ENCODE results near the gene MAP4K4. TPM values are rescaled to one million over a fixed set of nuclear protein-coding genes. Genes with fewer than 3 reads are reported as not detected.

The MAP4K4 gene
- total RNA-seq: 10 to 100 TPM; 69.1 to 71.5 TPM

- peaks cover 0 to 2% of the 10 kb centered on the region in 2 donors for H3K27me3 Mint-ChIP-seq
- H3K4me1 Mint-ChIP-seq (ENCODE audit: low read depth in 2 of 2): peaks cover 5 to 13% of the 10 kb centered on the region in 2 donors
- H3K36me3 Mint-ChIP-seq: peaks cover 6% of the 10 kb centered on the region
- ATAC-seq (peak; percentile 80 to 87), DNase-seq (ENCODE audit: low spot score) (peak; percentile 85)
- H3K4me3 Mint-ChIP-seq: no peak within 1 kb of the TSS
- peak within 1 kb of the TSS; percentile 71 to 74 for H3K27ac Mint-ChIP-seq
- H3K9me3 Mint-ChIP-seq: no peaks in the 10 kb centered on the region
Measured at GRCh38 chr2:101697124-101698013, at the start of gene MAP4K4. Gene MAP4K4 (plus strand): TSS chr2:101697707. CDS start chr2:101698081, 374 bp downstream.

GRCh38 chr2:101653469-101653868, 44.0 kb upstream of the MAP4K4 start:
- Mint-ChIP-seq H3K4me3 (no peak overlapping the region), H3K4me1 (ENCODE audit: low read depth in 2 of 2) (peaks cover 12 to 14% of the 10 kb centered on the region in 2 donors), H3K36me3 (peaks cover 5% of the 10 kb centered on the region), H3K27ac (no peak overlapping the region), H3K27me3 (peaks cover 0 to 2% of the 10 kb centered on the region in 2 donors), H3K9me3 (no peaks in the 10 kb centered on the region)
- DNase-seq (ENCODE audit: low spot score) (no peak), ATAC-seq (no peak)

- no peak for DNase-seq (ENCODE audit: low spot score)
- Mint-ChIP-seq H3K4me1 (ENCODE audit: low read depth in 2 of 2) (peaks cover 7 to 10% of the 10 kb centered on the region in 2 donors), H3K27ac (peak overlapping the region in 1 of 2 donors; percentile 59), H3K9me3 (no peaks in the 10 kb centered on the region), H3K4me3 (no peak overlapping the region), H3K36me3 (peaks cover 5% of the 10 kb centered on the region), H3K27me3 (peaks cover 0 to 2% of the 10 kb centered on the region in 2 donors)
- no peak for ATAC-seq
Measured at GRCh38 chr2:101655702-101656422, 41.6 kb upstream of the MAP4K4 start.

- DNase-seq (ENCODE audit: low spot score): no peak
- H3K9me3 Mint-ChIP-seq: no peaks in the 10 kb centered on the region
- no peak overlapping the region for H3K27ac Mint-ChIP-seq
- H3K4me3 Mint-ChIP-seq: no peak overlapping the region
- peaks cover 0 to 3% of the 10 kb centered on the region in 2 donors for H3K4me1 Mint-ChIP-seq (ENCODE audit: low read depth in 2 of 2)
- no peaks in the 10 kb centered on the region for H3K36me3 Mint-ChIP-seq
- ATAC-seq: no peak
- peaks cover 0 to 2% of the 10 kb centered on the region in 2 donors for H3K27me3 Mint-ChIP-seq
Measured at GRCh38 chr2:101657787-101658186, 39.7 kb upstream of the MAP4K4 start.

- no peak overlapping the region for H3K27ac Mint-ChIP-seq
- DNase-seq (ENCODE audit: low spot score) (no peak), ATAC-seq (no peak)
- peaks cover 0 to 3% of the 10 kb centered on the region in 2 donors for H3K4me1 Mint-ChIP-seq (ENCODE audit: low read depth in 2 of 2)
- no peaks in the 10 kb centered on the region for H3K36me3 Mint-ChIP-seq
- H3K27me3 Mint-ChIP-seq: peaks cover 0 to 2% of the 10 kb centered on the region in 2 donors
- H3K9me3 Mint-ChIP-seq: no peaks in the 10 kb centered on the region
- no peak overlapping the region for H3K4me3 Mint-ChIP-seq
Measured at GRCh38 chr2:101658387-101658786, 39.1 kb upstream of the MAP4K4 start.

GRCh38 chr2:101665312-101665711, 32.2 kb upstream of the MAP4K4 start:
- Mint-ChIP-seq H3K4me3 (no peak overlapping the region), H3K9me3 (no peaks in the 10 kb centered on the region), H3K36me3 (peaks cover 3% of the 10 kb centered on the region), H3K4me1 (ENCODE audit: low read depth in 2 of 2) (peaks cover 0 to under 1% of the 10 kb centered on the region in 2 donors), H3K27ac (no peak overlapping the region), H3K27me3 (peaks cover 0 to 2% of the 10 kb centered on the region in 2 donors)
- no peak for ATAC-seq
- no peak for DNase-seq (ENCODE audit: low spot score)

- Mint-ChIP-seq H3K27ac (no peak overlapping the region), H3K4me1 (ENCODE audit: low read depth in 2 of 2) (peaks cover 0 to 3% of the 10 kb centered on the region in 2 donors), H3K27me3 (no peaks in the 10 kb centered on the region), H3K36me3 (peaks cover 10% of the 10 kb centered on the region), H3K4me3 (no peak overlapping the region), H3K9me3 (no peaks in the 10 kb centered on the region)
- no peak for DNase-seq (ENCODE audit: low spot score)
- no peak for ATAC-seq
Measured at GRCh38 chr2:101667823-101668222, 29.7 kb upstream of the MAP4K4 start.

GRCh38 chr2:101672047-101672446, 25.5 kb upstream of the MAP4K4 start:
- H3K36me3 Mint-ChIP-seq: peaks cover 10% of the 10 kb centered on the region
- ATAC-seq (no peak), DNase-seq (ENCODE audit: low spot score) (no peak)
- no peaks in the 10 kb centered on the region for H3K9me3 Mint-ChIP-seq
- no peak overlapping the region for H3K4me3 Mint-ChIP-seq
- H3K4me1 Mint-ChIP-seq (ENCODE audit: low read depth in 2 of 2): peaks cover 6 to 8% of the 10 kb centered on the region in 2 donors
- peaks cover 0 to 3% of the 10 kb centered on the region in 2 donors for H3K27me3 Mint-ChIP-seq
- H3K27ac Mint-ChIP-seq: no peak overlapping the region

GRCh38 chr2:101673920-101674319, 23.6 kb upstream of the MAP4K4 start:
- Mint-ChIP-seq H3K27me3 (peaks cover 0 to 6% of the 10 kb centered on the region in 2 donors), H3K4me1 (ENCODE audit: low read depth in 2 of 2) (peaks cover 6 to 8% of the 10 kb centered on the region in 2 donors), H3K9me3 (no peaks in the 10 kb centered on the region), H3K4me3 (no peak overlapping the region), H3K27ac (no peak overlapping the region), H3K36me3 (peaks cover 10% of the 10 kb centered on the region)
- no peak for ATAC-seq
- DNase-seq (ENCODE audit: low spot score): no peak

GRCh38 chr2:101675512-101675911, 22.0 kb upstream of the MAP4K4 start:
- no peak overlapping the region for H3K27ac Mint-ChIP-seq
- peak in 1 of 2 donors; percentile 73 for ATAC-seq

GRCh38 chr2:101676674-101677073, 20.8 kb upstream of the MAP4K4 start:
- Mint-ChIP-seq H3K4me3 (no peak overlapping the region), H3K27ac (peak overlapping the region in 1 of 2 donors; percentile 48), H3K9me3 (no peaks in the 10 kb centered on the region), H3K4me1 (ENCODE audit: low read depth in 2 of 2) (peaks cover 5 to 6% of the 10 kb centered on the region in 2 donors), H3K27me3 (peaks cover 0 to 6% of the 10 kb centered on the region in 2 donors), H3K36me3 (peaks cover 3% of the 10 kb centered on the region)
- no peak for ATAC-seq
- no peak for DNase-seq (ENCODE audit: low spot score)

More at GRCh38 chr2:101675512-101675911, 22.0 kb upstream of the MAP4K4 start:
- Mint-ChIP-seq H3K27me3 (peaks cover 0 to 6% of the 10 kb centered on the region in 2 donors), H3K36me3 (peaks cover 6% of the 10 kb centered on the region), H3K4me1 (ENCODE audit: low read depth in 2 of 2) (peaks cover 6% of the 10 kb centered on the region in 2 donors), H3K4me3 (no peak overlapping the region), H3K9me3 (no peaks in the 10 kb centered on the region)
- DNase-seq (ENCODE audit: low spot score): no peak

- H3K27ac Mint-ChIP-seq: no peak overlapping the region
- ATAC-seq: no peak
- peaks cover 5 to 6% of the 10 kb centered on the region in 2 donors for H3K4me1 Mint-ChIP-seq (ENCODE audit: low read depth in 2 of 2)
- H3K9me3 Mint-ChIP-seq: no peaks in the 10 kb centered on the region
- DNase-seq (ENCODE audit: low spot score): no peak
- no peak overlapping the region for H3K4me3 Mint-ChIP-seq
- H3K36me3 Mint-ChIP-seq: no peaks in the 10 kb centered on the region
- peaks cover 0 to 9% of the 10 kb centered on the region in 2 donors for H3K27me3 Mint-ChIP-seq
Measured at GRCh38 chr2:101677658-101678057, 19.8 kb upstream of the MAP4K4 start.

GRCh38 chr2:101678379-101678778, 19.1 kb upstream of the MAP4K4 start:
- DNase-seq (ENCODE audit: low spot score) (no peak), ATAC-seq (no peak)
- Mint-ChIP-seq H3K36me3 (no peaks in the 10 kb centered on the region), H3K27ac (no peak overlapping the region), H3K4me1 (ENCODE audit: low read depth in 2 of 2) (peaks cover 5 to 6% of the 10 kb centered on the region in 2 donors), H3K27me3 (peaks cover 0 to 9% of the 10 kb centered on the region in 2 donors), H3K9me3 (no peaks in the 10 kb centered on the region), H3K4me3 (no peak overlapping the region)

Measured in natural killer cell treated with Interleukin-12 subunit alpha and Interleukin-12 subunit beta and Interleukin-15 and Interleukin-18, amount 100 ng/mL, for 72 hours (primary cell).